AG08395 (cell line): ENCODE data around the gene UCK1.

Experiments used
- DNase-seq: peaks from one replicate; pipeline ENCODE4 v3.0.0; 2012; ENCODE audit warnings: mixed read lengths, low spot score

The UCK1 gene

DNA sequence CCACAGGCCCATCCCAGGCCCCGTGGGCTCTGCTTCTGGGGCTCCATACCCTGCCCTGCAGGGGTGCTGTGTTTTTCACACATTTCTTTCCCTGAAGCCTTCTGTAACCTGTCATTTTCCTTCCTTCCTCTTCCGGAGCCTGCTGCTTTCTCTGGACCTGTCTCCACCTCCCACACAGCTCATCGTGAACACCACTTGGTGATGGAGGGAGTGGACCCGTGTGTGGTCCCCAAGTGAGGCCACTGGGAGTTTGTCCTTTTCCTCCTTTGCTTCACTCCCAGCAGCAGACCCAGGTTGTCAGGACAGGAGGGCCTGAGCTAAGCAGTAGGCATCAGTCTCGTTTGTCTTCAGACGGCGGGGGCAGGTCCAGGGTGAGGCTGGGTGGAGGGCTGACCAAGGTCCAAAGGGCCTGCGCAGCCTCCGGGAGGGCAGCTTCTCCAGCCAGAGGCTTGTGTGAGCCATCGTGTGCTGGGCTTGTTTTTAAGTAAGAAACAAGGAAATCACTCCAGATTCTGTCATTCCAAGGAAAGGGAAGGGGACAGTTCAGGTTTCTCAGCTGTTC lies 34.1 kb downstream of the UCK1 start:
- no peak for DNase-seq

DNA sequence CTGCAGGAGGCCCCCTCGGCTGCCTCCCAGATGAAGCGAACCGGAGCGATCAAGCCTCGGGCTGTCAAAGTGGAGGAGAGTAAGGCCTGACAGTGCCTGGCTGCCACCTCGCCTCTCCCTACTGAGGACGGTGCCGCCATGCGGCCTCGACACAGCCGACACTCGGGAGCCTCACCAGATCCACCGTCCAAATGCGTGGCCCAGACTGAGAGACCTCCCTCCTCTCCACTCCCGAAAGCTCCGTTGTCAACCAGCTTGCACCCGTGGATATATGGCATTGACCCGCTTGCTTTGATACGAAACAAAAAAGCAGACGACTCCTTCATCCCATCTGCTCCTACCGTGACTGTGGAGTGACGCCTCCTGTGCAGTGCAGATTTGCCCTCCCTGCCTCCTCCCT lies 35.3 kb downstream of the UCK1 start:
- DNase-seq = no peak

DNA sequence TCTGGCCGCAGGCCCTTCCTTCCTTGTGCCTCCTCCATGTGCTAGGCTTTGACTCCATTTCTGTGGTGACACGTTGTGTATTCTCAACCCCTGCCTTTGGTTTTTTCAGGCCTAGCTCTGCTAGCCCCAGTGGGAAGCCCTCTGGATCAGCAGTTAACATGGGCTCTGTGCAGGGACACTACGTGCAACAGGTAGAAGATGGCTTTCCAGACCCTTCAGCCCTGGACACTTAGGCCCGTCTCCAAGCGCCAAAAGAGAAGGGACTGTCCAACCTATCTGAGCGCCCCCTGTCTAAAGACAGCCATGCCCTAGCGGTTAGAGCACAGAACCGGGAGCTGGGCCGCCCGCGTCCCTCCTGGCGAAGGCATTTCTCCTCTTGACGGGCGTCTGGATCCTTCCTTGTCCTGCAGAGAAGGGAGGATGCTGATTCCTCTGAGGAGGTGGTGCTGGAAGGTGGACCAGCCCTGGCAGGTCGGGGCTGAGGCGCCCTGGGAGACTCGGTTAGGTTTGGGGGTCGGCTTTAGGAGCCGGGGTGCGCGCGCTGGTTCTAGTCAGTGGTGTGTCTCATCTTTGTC lies 36.7 kb downstream of the UCK1 start:
- no peak for DNase-seq

DNA sequence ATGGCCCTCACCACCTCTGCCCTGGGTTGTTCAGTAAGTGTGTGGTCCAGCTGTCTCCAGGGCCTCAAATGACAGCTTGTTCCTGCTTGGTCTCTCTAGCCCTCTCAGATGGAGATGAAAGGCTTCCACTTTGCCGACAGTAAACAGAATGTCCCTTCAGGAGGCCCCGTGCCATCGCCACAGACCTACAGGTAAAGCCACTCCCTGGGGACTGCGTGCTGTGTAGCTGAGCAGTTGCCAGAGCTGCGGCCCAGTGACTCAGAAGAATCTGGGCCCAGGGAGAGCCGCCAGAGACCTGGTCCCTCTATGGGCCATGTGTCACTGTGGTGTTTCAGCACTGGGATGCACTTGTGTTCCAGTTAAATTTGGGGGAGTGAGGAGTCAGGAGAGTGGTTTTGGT lies 39.0 kb downstream of the UCK1 start:
- DNase-seq = no peak

DNA sequence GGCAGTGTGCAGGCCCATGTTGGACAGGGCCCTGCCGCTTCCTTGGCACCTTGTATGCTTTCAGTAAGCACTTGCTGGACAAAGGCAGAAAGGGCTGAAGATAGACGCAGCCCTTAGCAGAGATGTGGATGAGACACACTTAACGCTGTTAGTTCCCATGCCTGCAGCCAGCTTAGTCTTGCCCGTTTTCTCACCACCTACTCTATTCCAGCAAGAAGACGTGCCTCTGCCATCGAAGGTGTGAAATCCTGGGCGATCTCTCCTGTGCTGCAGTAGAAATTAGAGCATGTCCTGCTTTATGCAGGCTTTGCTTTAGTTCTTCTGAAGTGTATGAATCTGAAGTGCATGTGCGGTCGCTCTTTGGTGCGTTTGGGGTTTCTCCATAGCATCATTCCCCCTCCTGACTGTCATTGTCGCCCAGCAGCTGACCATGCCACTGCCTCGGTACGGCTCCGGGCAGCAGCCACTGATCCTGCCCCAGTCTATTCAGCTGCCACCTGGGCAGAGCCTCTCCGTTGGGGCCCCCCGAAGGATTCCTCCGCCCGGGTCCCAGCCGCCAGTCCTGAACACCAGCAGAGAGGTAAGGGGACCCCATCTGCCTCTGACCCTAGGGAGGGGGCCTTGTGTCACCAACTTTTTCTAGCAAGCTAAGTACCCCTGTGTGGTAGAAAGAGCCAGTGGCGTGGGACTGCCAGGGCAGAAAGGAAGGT lies 39.9 kb downstream of the UCK1 start:
- no peak for DNase-seq

DNA sequence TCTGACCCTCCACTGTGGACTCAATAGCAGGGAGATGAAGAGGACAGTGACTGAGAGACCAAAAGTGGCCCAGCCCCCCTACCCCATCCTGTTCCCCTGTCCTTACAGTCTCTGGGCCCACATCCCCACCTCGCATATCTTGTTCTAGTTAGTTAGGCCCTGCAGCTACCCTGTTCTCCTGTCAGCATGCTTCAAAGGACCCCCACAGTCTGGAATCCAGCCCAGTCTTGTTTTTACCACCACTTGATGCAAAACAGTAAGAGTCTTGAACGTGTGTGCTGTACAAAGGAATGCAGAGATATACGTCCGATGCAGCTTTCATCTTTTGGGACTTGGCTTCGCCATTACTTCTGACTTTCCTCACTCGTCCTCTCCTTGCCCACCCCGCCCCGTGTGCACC lies 40.5 kb downstream of the UCK1 start:
- no peak for DNase-seq

DNA sequence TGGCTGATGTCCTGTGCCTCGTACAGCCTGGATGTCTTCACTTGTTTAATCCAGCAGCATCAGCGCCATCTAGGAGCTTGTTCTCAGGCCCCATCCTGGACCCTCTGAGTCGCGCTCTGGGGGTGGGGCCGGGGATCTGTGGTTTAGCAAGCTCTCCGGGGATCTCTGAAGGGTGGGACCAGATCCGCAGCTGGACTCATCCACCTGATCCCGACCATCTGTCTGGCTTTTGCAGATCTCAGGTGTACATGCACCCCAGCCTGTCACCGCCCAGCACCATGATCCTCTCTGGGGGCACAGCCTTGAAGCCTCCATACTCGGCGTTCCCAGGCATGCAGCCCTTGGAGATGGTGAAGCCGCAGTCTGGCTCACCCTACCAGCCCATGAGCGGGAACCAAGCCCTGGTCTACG lies 43.4 kb downstream of the UCK1 start:
- DNase-seq = no peak

DNA sequence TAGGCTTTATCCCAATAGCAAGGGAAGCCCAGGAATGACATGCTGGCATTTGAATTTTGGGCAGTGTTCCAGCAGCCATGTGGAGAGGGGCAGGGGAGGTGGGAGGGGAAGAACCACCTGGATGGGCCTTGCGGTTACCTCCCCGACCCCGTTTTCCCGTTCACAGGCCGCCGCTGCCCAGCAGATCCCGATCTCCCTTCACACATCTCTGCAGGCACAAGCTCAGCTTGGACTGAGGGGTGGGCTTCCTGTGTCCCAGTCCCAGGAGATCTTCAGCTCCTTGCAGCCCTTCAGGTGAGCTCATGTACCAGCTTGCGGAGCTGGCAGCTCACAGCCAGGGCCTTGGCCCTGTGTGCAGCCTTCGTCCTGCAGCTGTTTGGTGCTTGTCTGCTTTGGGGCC lies 44.1 kb downstream of the UCK1 start:
- no peak for DNase-seq

DNA sequence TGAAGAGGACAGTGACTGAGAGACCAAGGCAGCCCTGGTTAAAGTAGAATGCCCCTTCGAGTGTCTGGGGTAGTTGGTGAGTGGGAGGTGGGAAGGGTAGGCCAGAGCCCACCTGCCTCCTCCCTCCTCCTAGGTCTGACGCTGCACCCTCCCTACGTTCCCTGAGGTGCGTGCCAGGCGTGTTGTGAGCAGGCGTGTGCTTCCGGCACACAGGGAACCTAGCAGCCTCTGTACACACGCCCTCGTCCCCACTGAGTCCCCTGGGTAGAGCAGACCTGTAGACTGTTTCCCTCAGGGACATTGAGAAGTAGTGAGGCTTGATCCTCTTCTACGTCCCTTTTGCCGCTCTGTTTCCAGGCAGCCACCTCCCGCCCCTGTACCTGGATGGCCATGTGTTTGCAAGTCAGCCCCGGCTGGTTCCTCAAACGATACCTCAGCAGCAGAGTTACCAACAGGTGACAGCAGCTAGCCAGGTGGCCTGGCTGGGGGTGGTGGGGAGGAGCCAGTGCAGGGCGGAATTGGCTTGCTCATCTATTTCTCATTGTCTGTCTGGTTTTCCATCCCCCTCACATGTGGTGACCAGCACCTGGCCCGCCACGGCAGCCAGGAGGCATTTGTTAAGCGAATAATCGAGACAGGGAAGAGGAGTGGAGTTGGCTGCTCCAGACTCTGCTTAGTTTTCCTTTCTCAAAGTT lies 45.2 kb downstream of the UCK1 start:
- DNase-seq = no peak

DNA sequence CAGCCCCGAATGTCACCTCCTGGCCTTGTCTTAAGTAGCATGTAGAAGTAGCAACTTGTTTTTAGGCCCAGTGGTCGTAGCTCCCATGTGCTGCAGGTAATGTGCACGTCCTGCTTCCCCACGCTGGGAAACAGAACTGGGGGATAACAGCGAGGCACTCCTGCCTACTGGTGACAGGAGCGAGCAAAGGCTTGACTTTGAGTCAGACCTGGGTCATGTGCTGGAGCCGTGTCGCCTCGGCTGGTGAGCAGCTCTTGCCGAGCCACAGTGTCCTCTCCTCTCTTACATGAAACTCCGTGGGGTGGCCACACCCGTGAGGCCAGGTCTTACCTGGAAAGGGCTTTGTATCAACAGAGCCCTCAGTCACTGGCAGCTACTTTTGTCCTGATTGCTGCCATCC lies 45.9 kb downstream of the UCK1 start:
- no peak for DNase-seq

DNA sequence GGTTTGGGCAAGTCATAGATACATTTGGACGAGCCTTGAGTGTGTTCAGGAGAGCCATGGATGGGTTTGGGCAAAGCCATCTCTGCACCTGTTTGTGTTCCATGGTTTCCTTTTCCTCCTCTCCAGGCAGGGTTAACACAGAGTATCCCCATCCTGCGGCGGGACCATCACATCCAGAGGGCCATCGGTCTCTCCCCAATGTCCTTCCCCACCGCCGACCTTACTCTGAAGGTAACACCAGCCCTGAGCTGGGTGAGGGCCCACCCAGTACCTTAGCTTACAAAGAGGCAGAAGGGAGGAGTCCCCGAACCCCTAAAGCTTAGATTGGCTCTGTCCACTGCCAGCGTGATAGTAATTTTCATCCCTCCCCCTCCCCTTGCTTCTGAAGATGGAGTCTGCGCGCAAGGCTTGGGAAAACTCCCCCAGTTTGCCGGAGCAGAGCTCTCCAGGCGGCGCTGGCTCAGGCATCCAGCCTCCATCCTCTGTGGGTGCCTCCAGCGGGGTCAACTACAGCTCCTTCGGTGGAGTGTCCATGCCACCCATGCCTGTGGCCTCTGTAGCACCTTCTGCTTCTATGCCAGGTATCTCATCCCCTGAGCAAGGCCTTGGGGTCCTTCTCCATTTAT lies 46.4 kb downstream of the UCK1 start:
- DNase-seq = no peak

DNA sequence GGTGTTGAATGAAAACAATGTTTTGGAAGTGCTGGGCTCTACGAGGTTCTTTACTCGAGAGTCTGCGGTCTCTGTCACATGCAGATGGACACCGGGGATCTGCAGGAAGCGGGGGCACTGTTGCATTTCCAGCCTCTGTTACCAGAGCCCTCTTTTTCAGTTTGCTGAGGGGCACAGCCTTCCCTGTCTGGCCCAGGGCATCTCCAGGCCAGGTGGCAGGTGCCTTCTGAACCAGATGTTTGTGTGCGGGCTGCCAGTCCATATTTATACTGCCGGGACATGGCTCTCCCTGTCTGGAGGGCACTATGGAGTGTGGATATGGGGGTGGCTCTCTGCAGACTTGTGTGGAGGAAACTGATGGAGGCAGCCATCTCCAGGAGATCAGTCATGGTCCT lies 47.0 kb downstream of the UCK1 start:
- no peak for DNase-seq

DNA sequence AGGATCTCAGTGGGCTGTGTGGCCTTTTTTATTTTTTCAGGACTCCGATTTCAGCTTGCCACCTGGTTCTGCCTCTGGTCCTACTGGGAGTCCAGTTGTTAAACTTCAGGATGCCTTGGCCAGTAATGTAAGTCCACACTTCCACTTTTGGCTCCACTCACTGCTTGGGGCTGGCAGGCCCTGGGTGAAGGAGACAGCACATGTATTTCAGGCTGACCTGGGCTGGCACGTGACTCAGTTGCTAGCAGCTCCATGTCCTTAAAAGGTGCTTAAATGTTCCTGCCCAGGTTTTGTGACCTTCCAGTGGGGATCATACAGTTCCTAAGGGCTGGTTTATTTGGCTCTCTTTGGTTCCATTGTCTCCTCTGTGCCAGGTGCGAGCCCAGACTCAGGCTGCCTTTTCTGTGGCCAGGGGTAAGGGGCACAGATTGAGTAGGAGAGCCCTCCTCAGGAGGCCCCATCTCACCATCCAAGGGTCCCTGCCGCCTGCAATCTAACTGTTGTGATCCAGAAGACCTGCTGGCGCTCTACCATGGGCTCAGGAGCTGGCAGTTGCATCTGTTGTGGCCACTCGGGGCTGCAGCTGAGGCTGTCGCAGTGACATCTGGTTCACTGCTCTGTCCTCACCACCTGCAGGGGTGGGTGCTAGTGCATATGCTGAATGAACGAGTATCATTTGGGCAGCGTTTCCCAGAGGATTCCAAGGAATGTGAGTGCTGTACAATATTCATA lies 47.6 kb downstream of the UCK1 start:
- DNase-seq = no peak

DNA sequence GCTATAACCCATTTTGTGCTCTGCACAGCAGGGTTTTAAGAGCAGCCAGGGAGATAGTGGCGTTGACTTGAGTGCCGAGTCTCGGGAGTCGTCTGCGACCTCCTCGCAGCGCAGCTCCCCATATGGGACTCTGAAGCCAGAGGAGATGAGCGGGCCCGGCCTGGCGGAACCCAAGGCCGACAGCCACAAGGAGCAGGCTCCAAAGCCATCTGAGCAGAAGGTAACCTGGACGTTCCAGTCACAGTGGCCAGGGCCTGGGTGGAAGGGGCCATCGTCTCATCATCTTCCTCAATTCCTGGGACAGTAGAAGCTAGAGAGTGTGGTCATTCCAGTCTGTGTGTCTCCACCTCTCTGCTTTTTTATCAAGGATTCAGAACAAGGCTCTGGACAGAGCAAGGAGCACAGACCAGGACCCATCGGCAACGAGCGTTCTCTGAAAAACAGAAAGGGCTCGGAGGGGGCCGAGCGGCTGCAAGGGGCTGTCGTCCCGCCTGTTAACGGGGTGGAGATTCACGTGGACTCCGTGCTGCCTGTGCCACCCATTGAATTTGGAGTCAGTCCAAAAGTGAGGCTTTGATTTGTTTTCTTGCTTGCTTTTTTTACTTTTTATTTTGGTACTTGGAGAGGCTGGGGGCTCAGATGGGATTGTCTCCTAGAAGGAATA lies 48.6 kb downstream of the UCK1 start:
- DNase-seq = no peak

DNA sequence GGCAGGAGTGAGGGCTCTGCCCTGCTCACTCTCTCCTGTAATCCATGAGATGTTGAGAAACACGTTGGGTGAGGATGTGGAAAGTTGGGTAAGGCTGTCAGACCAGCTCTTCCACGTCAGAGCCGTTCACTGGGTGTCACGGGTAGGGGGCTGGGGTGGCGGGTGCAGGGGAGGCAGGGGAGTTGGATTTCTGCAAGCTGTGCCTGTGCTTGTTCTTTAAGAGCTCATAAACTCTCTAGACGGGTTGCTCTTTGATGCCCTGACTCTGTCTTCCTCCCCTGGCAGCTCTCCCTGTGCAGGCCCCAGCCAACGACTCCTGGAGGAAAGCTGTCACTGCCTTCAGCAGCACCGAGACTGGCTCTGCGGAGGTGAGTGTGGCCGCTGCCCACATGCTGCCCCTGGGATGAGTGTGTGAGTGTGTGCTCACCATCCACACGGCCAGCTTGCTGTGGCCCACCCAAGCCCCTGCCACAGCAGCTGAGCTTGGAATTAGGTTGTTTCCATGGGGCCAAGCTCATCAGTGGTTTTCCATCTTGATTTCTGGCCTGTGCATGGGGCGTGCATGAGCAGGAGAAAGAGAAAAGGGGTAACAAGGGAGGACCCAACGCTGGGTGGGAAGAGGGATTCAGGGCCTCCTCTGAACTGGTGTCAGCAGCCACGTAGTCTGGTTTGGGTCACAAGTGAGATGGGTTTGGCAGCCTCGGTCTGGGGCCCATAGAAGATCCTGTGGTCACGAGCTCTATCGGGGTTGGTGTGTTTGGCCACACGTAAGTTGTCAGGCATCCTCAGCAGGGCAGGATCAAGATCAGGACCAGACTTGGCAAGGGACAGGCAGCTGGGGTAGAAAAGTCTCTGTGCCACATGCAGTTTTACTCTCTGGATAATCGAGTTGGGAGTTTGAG lies 49.4 kb downstream of the UCK1 start:
- no peak for DNase-seq

DNA sequence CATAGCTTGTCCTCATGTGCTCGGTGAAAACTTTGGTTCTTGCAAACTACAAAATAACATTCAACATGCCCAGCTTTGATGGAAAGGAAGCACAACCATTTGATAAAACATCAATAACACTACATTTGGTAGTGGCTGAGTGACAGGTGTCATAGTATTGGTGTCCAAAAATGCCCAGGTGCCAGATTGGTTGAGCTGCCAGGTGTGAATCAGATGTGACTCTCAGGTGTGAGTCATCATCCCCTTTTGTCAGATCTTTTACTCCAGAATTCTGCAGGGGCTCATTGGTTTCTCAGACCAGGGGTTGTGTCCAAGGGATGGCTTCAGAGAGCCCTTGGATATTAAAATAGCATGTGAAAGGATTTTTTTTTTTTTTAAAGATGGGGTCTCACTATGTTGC lies 50.8 kb downstream of the UCK1 start:
- no peak for DNase-seq

DNA sequence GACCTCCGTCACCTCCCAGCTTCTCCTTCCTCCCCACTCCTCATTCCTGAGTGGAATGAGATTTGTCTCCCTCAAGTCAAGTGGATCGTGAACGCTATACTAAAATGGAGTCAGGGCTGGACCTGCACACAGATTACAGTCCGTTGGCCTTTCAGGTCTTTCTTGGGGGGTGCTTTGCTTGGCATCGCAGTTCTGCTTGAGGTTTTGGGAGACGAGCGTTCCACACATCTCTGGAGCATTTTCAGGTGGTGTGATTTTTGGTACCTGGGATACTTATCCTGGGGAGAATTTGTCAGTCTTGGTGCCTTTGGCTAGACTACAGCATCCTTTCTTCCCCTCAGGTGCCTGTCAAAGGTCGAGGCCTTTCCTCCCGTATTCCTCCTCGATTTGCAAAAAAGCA lies 52.2 kb downstream of the UCK1 start:
- DNase-seq = no peak

DNA sequence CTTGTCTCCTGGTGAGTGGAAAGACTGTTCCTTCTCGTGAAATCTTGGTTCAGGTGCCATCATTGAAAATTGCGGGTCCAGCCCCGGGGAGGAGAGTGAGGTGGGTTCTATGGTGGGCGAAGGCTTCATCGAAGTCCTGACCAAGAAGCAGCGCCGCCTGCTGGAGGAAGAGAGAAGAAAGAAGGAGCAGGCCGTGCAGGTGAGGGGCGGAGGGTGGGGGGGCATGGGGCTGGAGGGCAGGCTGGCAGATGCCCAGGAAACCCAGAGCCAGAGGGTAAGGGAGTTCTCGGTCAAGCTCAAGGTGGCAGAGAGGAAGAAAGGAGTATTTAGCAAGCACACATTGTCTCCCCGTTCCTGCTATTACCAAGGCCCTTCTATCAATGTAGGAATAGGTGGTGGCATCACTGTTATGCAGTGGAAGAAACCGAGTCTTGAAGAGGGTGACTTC lies 52.6 kb downstream of the UCK1 start:
- DNase-seq = no peak

DNA sequence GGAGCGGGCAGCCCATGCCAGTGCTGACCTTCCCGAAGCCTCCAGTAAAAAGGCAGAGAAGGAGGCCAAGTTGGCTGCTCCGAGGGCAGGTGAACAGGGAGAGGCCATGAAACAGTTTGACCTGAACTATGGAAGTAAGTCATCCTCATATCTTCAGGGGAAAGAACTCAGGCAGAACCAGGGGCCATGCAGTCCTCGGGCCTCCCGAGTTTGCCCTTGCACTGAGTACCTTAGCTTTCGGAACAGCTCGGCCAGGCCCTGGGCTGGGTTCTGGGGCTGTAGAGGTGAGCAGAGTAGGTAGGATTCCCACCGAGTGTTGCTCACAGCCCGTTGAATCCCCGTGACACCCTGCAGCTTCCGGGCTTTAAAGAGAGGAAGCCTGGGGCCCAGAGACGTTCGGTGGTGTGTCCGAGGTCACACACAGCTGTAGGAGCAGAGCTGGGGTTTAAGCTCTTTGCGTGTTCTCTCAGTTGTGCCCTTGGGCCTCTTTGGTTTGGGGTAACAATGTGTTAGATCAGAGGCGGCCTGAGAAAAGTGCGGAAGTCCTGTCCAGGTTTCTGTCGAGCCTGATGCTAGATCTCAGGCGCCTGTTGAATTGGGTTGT lies 53.1 kb downstream of the UCK1 start:
- DNase-seq = no peak

DNA sequence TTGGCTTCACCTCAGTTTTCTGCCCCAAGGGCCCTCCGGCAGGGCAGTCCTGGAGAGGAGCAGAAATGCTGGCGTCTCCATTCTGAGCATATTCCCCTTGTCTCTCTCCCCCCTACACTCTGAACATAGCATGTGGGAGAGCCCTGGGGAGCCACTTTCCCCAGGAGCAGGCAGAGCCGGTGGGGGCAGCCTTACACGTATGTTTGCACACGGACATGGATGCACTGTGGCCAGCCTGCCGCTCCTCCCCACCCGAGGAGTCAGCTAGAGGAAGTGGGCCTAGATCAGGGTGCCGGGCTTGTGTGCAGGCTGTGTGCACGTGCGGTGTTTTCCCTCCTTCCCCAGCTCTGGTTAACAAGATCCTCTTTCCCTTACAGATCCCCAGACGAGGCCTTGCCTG lies 53.7 kb downstream of the UCK1 start:
- DNase-seq = no peak
